ENCODE data around the gene COQ8B. TPM values are rescaled to one million over a fixed set of nuclear protein-coding genes. Genes with fewer than 3 reads are reported as not detected.

COQ8B gene
- total RNA-seq, 2 donors from 2014 or later: 23.3 to 26.6 TPM

DNA sequence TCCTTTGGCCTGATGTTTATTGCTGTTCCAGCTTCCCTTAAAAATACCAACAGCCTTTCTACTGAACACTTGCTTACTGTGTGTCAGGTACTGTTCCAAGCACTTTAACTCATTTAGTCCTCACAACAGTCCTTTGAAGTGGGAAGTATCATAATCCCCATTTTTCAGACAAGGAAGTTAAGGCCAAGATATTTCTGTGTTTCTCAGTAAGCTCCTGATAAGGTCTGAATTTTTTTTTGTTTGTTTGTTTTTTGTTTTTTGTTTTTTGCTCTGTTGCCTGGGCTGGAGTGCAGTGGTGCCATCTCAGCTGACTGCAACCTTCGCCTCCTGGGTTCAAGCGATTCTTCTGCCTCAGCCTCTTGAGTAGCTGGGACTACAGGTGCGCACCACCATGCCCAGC is 41.8 kb upstream of the COQ8B start:
- Histone ChIP-seq H3K4me1 (peaks cover 0 to 15% of the 10 kb centered on the region in 2 donors), H3K4me3 (no peak overlapping the region), H3K36me3 (peaks cover 69% of the 10 kb centered on the region), H3K27ac (no peak overlapping the region), H3K27me3 (no peaks in the 10 kb centered on the region), H3K9me3 (no peaks in the 10 kb centered on the region)
- no peak for TF ChIP-seq CTCF (IDR thresholded peaks at IDR 0.05)
- DNase-seq (ENCODE audit: low spot score): no peak

DNA sequence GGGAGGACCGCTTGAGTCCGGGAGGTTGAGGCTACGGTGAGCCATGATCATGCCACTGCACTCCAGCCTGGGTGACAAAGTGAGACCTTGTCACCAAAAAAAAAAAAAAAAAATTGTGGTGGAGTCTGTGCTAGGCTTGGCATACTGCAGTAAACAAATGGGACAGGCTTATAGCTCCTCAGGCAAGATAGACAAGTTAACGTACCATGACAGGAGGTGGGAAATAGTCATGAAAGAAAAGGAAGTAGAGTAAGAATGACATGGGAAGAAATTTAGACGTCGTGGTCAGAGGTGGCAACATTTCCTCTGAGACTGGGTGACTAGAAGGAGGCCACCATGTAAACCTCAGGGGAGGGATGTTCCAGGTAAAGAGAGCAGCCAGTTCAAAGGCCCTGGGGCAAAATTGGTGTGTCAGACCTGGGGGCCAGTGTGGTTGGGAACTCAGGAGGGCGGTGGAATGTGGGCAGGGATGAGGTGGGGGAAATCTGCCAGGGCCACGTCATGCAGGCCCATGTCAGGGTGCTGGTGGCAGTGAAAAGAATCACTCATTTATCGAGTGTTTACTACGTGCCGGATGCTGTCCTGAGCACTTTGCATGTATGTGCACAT is 39.9 kb upstream of the COQ8B start:
- H3K27me3 ChIP-seq: no peaks in the 10 kb centered on the region
- peaks cover 51% of the 10 kb centered on the region for H3K36me3 ChIP-seq
- H3K9me3 ChIP-seq: no peaks in the 10 kb centered on the region
- no peak for TF ChIP-seq CTCF (IDR thresholded peaks at IDR 0.05)
- no peak overlapping the region for H3K27ac ChIP-seq
- H3K4me3 ChIP-seq: no peak overlapping the region
- peaks cover 0 to 30% of the 10 kb centered on the region in 2 donors for H3K4me1 ChIP-seq
- no peak for DNase-seq (ENCODE audit: low spot score)

DNA sequence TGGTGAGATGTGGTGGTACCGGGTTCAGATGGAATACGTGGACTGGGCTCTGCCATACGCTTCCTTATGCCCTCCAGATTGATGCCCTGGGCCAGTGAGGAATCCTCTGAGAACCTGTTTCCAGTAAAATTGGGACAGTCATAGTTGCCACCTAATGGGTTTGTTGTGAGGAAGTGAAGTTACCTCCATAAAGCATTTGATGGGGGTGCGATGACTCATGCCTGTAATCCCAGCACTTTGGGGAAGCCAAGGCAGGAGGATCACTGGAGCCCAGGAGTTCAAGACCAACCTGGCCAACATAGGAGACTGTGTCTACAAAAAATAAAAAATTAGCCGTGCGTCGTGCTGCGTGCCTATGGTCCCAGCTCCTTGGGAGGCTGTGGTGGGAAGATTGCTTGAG is 39.1 kb upstream of the COQ8B start:
- Histone ChIP-seq H3K36me3 (peaks cover 45% of the 10 kb centered on the region), H3K27ac (no peak overlapping the region)

DNA sequence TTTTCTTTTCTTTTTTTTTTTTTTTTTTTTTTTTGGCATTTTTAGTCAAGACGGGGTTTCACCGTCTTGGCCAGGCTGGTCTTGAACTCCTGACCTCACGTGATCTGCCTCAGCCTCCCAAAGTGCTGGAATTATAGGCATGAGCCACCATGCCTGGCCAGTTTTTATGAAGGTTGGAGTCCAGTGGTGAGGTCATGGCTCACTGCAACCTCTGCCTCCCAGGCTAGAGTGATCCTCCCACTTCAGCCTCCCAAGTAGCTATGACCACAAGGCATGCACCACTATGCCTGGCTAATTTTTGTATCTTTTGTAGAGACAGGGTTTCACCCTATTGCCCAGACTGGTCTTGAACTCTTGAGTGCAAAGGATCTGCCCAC is 38.5 kb upstream of the COQ8B start:
- Histone ChIP-seq H3K4me1 (peaks cover 0 to 33% of the 10 kb centered on the region in 2 donors), H3K9me3 (no peaks in the 10 kb centered on the region), H3K4me3 (no peak overlapping the region), H3K36me3 (peaks cover 40% of the 10 kb centered on the region), H3K27ac (no peak overlapping the region), H3K27me3 (no peaks in the 10 kb centered on the region)
- TF ChIP-seq CTCF (IDR thresholded peaks at IDR 0.05): no peak
- DNase-seq (ENCODE audit: low spot score): no peak

More for the DNA sequence above, 39.1 kb upstream of the COQ8B start:
- TF ChIP-seq CTCF (IDR thresholded peaks at IDR 0.05): no peak
- no peak for DNase-seq (ENCODE audit: low spot score)
- H3K27me3 ChIP-seq: no peaks in the 10 kb centered on the region
- no peak overlapping the region for H3K4me3 ChIP-seq
- no peaks in the 10 kb centered on the region for H3K9me3 ChIP-seq
- H3K4me1 ChIP-seq: peaks cover 0 to 33% of the 10 kb centered on the region in 2 donors

- TF ChIP-seq CTCF (IDR thresholded peaks at IDR 0.05): no peak
- DNase-seq (ENCODE audit: low spot score): no peak
- peaks cover 0 to 37% of the 10 kb centered on the region in 2 donors for H3K4me1 ChIP-seq
- no peak overlapping the region for H3K4me3 ChIP-seq
- H3K27ac ChIP-seq: no peak overlapping the region
- H3K9me3 ChIP-seq: no peaks in the 10 kb centered on the region
- H3K27me3 ChIP-seq: no peaks in the 10 kb centered on the region
- peaks cover 35% of the 10 kb centered on the region for H3K36me3 ChIP-seq
Measured at GRCh38 chr19:40754611-40755247, 38.0 kb upstream of the COQ8B start.
